ENCODE data around the gene SOX5.

- no peak for TF ChIP-seq GATA3 (IDR thresholded peaks at IDR 0.05; ENCODE audit: low read depth, low read length)
- no peak for TF ChIP-seq GATA2 (IDR thresholded peaks at IDR 0.05; ENCODE audit: low read depth, low read length)
Observed at GRCh38 chr12:23744696-23745095, 204.8 kb downstream of the SOX5 start.
